Neural crest cell (in vitro differentiated cells): ENCODE measurements around the gene ZNF391. TPM values are rescaled to one million over a fixed set of nuclear protein-coding genes. Genes with fewer than 3 reads are reported as not detected.

Experiments used
- DNase-seq: peaks from one replicate; pipeline ENCODE4 v3.0.0; 2021; ENCODE audit warnings: low read depth, mixed read lengths, low spot score
- H3K27ac Mint-ChIP-seq: one replicate; pipeline ENCODE4 v1.8.0; 2021; ENCODE audit warnings: mild to moderate bottlenecking, mixed read lengths; ENCODE audit not compliant: unreplicated experiment
- H3K27me3 Mint-ChIP-seq: 2 replicates; pipeline ENCODE4 v1.8.0; 2021; ENCODE audit warnings: low read depth, mild to moderate bottlenecking, mixed read lengths
- H3K36me3 Mint-ChIP-seq: 2 replicates; pipeline ENCODE4 v1.8.0; 2021; ENCODE audit warnings: low read depth, mild to moderate bottlenecking, mixed read lengths
- H3K4me1 Mint-ChIP-seq: 2 replicates; pipeline ENCODE4 v1.8.0; 2021; ENCODE audit warnings: mixed read lengths
- H3K4me3 Mint-ChIP-seq: one replicate; pipeline ENCODE4 v1.8.0; 2021; ENCODE audit warnings: mild to moderate bottlenecking, mixed read lengths
- H3K9me3 Mint-ChIP-seq: 2 replicates; pipeline ENCODE4 v1.8.0; 2021; ENCODE audit warnings: mixed read lengths
- total RNA-seq: library from RNA; stranded (reverse); gene quantifications from 2 replicates; pipeline ENCODE4 v1.2.1, GENCODE V29; 2021
- TF ChIP-seq, protein P1 (sequence below): fragments of 200-600 bp; sonication (generic); conservative IDR thresholded peaks from 2 replicates; pipeline ENCODE4 v1.5.0; 2021; ENCODE audit warnings: antibody characterized with exemption, mild to moderate bottlenecking

The ZNF391 gene
- total RNA-seq, 1 donor from 2014 or later: 10.1 TPM

DNA sequence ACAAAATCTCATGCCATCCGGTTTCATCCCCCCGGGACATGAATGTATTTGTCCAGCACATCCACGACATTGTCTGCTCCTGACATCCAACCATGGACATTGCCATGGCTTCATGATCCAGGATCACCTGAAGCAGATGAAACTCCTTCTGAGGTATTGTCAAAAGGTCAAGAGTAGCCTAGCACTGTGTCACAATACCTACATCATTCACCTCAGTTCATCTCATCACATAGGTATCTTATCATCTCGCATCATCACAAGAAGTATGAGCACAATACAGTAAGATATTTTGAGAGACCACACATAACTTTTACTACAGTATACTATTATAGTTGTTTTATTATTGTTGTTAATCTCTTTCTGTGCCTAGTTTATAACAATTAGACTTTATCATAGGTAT lies 50.8 kb downstream of the ZNF391 start:
- DNase-seq: no peak
- TF ChIP-seq, protein P1, sequence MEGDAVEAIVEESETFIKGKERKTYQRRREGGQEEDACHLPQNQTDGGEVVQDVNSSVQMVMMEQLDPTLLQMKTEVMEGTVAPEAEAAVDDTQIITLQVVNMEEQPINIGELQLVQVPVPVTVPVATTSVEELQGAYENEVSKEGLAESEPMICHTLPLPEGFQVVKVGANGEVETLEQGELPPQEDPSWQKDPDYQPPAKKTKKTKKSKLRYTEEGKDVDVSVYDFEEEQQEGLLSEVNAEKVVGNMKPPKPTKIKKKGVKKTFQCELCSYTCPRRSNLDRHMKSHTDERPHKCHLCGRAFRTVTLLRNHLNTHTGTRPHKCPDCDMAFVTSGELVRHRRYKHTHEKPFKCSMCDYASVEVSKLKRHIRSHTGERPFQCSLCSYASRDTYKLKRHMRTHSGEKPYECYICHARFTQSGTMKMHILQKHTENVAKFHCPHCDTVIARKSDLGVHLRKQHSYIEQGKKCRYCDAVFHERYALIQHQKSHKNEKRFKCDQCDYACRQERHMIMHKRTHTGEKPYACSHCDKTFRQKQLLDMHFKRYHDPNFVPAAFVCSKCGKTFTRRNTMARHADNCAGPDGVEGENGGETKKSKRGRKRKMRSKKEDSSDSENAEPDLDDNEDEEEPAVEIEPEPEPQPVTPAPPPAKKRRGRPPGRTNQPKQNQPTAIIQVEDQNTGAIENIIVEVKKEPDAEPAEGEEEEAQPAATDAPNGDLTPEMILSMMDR: no peak
- H3K9me3 Mint-ChIP-seq: peaks cover 16% of the 10 kb centered on the region
- H3K27ac Mint-ChIP-seq: no peak overlapping the region
- no peaks in the 10 kb centered on the region for H3K4me1 Mint-ChIP-seq
- no peak overlapping the region for H3K4me3 Mint-ChIP-seq
- peaks cover 18% of the 10 kb centered on the region for H3K36me3 Mint-ChIP-seq
- H3K27me3 Mint-ChIP-seq: no peaks in the 10 kb centered on the region

DNA sequence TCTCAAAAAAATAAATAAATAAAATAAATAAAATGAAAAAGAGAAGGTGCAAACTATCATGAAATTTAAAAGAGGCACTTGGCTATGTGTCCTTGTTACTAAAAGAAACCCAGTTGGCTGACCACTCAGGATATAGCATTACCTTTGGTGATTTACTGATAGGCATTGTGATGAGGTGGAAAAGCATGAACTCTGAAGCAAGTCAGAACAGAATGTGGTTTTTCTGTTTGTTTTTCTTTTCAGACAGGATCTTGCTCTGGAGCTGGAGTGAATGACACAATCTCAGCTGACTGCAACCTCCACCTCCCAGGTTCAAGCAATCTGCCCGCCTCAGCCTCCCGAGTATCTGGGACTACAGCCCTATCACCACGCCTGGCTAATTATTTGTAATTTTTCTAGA lies 52.4 kb downstream of the ZNF391 start:
- H3K27me3 Mint-ChIP-seq: no peaks in the 10 kb centered on the region
- H3K4me3 Mint-ChIP-seq: no peak overlapping the region

GRCh38 chr6:27442932-27443331 lies 54.4 kb downstream of the ZNF391 start:
- Mint-ChIP-seq H3K27ac (no peak overlapping the region), H3K36me3 (peaks cover 31% of the 10 kb centered on the region), H3K4me3 (no peak overlapping the region), H3K4me1 (no peaks in the 10 kb centered on the region), H3K27me3 (no peaks in the 10 kb centered on the region), H3K9me3 (peaks cover 6% of the 10 kb centered on the region)
- TF ChIP-seq, protein P1: no peak
- no peak for DNase-seq

More for the DNA sequence above, 52.4 kb downstream of the ZNF391 start:
- TF ChIP-seq, protein P1: no peak
- peaks cover 21% of the 10 kb centered on the region for H3K36me3 Mint-ChIP-seq
- no peaks in the 10 kb centered on the region for H3K4me1 Mint-ChIP-seq
- H3K27ac Mint-ChIP-seq: no peak overlapping the region
- H3K9me3 Mint-ChIP-seq: peaks cover 10% of the 10 kb centered on the region
- DNase-seq: no peak

DNA sequence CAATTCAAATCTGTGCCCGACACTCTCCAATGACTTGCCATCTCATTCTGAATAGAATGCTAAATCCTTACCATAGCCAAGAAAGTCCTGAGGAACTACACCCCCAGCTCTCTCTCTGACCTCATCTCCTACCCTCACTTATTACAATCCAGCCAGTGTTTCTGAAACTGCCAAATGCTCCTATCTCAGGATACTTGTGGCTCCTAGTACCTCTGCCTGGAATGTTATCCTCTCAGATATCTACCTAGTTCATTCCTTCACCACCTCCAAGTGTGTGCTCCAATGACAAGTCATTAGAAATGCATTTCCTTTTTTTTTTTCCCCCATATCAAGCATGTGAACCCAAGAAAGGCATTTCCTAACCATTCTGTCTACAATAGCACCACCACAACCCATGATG lies 59.9 kb downstream of the ZNF391 start:
- no peak for DNase-seq

GRCh38 chr6:27451660-27452390 lies 63.3 kb downstream of the ZNF391 start:
- H3K9me3 Mint-ChIP-seq: peaks cover 52% of the 10 kb centered on the region

More for the DNA sequence above, 59.9 kb downstream of the ZNF391 start:
- Mint-ChIP-seq H3K27ac (no peak overlapping the region), H3K9me3 (peaks cover 29% of the 10 kb centered on the region), H3K4me3 (no peak overlapping the region), H3K36me3 (peaks cover 71% of the 10 kb centered on the region), H3K4me1 (no peaks in the 10 kb centered on the region), H3K27me3 (no peaks in the 10 kb centered on the region)
- TF ChIP-seq, protein P1: no peak

More at GRCh38 chr6:27451660-27452390, 63.3 kb downstream of the ZNF391 start:
- H3K4me3 Mint-ChIP-seq: no peak overlapping the region
- no peak for DNase-seq
- no peaks in the 10 kb centered on the region for H3K27me3 Mint-ChIP-seq
- no peaks in the 10 kb centered on the region for H3K4me1 Mint-ChIP-seq
- TF ChIP-seq, protein P1: no peak
- H3K36me3 Mint-ChIP-seq: peaks cover 92% of the 10 kb centered on the region
- no peak overlapping the region for H3K27ac Mint-ChIP-seq
